Measurements from ENCODE around the gene NELL1.

The NELL1 gene

GRCh38 chr11:21160140-21160539 lies 490.8 kb downstream of the NELL1 start:
- Histone ChIP-seq H3K27ac (ENCODE audit: low read depth, low read length) (no peak overlapping the region), H3K4me1 (ENCODE audit: control insufficient read depth, low read depth, low read length) (no peaks in the 10 kb centered on the region), H2BK5ac (ENCODE audit: low read length) (no peak overlapping the region), H2BK15ac (replicated peaks; ENCODE audit: low read depth) (no peak overlapping the region), H3K23ac (ENCODE audit: low read length) (no peak overlapping the region), H4K5ac (ENCODE audit: low read length) (no peak overlapping the region), H3K56ac (ENCODE audit: low read length) (no peak overlapping the region), H3K4me3 (ENCODE audit: low read length) (no peak overlapping the region), H3K4me2 (ENCODE audit: low read length) (no peak overlapping the region), H3K36me3 (ENCODE audit: control insufficient read depth, insufficient read depth, low read length) (no peaks in the 10 kb centered on the region), H2AK5ac (ENCODE audit: low read length) (no peak overlapping the region), H3K9ac (ENCODE audit: low read length) (no peak overlapping the region), H3K79me2 (ENCODE audit: control insufficient read depth, insufficient read depth, low read length) (no peaks in the 10 kb centered on the region), H3K79me1 (ENCODE audit: low read length) (no peaks in the 10 kb centered on the region), H4K8ac (ENCODE audit: low read depth, low read length) (no peak overlapping the region), H3K4ac (ENCODE audit: low read depth, low read length) (no peak overlapping the region), H2BK120ac (ENCODE audit: low read depth, low read length) (no peak overlapping the region), H3K27me3 (ENCODE audit: insufficient read depth, low read length, poor library complexity) (no peaks in the 10 kb centered on the region), H3K18ac (ENCODE audit: low read length) (no peak overlapping the region)
- DNase-seq, result no peak
- WGBS (ENCODE audit: extremely low coverage, insufficient coverage, low lambda C conversion rate), result no CpG with 5 or more reads among the region's 3 CpGs

DNA sequence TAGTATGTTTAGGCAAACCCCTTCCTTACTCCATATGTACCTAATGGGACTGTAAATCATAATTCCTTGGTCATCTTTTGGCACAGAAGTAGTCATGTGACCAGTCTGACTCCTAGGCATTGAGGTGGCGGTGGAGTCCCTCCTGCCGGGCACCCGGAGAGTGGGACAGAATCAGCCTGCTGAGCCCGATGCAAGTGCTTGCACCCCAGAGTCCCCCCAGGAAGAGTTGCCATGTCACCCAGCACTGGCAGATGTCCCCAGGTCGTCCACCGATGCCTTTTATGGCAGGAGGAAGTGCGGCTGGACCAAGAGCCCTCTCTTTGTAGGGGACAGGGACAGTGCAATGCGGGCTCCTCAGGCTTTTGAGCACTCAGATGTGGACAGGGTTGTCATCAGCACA lies 500.3 kb downstream of the NELL1 start:
- Histone ChIP-seq H2BK5ac (ENCODE audit: low read length) (no peak overlapping the region), H3K27me3 (ENCODE audit: insufficient read depth, low read length, poor library complexity) (no peaks in the 10 kb centered on the region), H2AK5ac (ENCODE audit: low read length) (no peak overlapping the region), H3K18ac (ENCODE audit: low read length) (no peak overlapping the region), H3K79me2 (ENCODE audit: control insufficient read depth, insufficient read depth, low read length) (no peaks in the 10 kb centered on the region), H3K4ac (ENCODE audit: low read depth, low read length) (no peak overlapping the region), H4K5ac (ENCODE audit: low read length) (no peak overlapping the region), H3K27ac (ENCODE audit: low read depth, low read length) (no peak overlapping the region), H3K36me3 (ENCODE audit: control insufficient read depth, insufficient read depth, low read length) (no peaks in the 10 kb centered on the region), H3K23ac (ENCODE audit: low read length) (no peak overlapping the region), H3K79me1 (ENCODE audit: low read length) (no peaks in the 10 kb centered on the region), H3K4me2 (ENCODE audit: low read length) (no peak overlapping the region), H3K4me1 (ENCODE audit: control insufficient read depth, low read depth, low read length) (no peaks in the 10 kb centered on the region), H3K4me3 (ENCODE audit: low read length) (no peak overlapping the region), H2BK15ac (replicated peaks; ENCODE audit: low read depth) (no peak overlapping the region), H4K8ac (ENCODE audit: low read depth, low read length) (no peak overlapping the region), H2BK120ac (ENCODE audit: low read depth, low read length) (no peak overlapping the region), H3K9ac (ENCODE audit: low read length) (no peak overlapping the region), H3K56ac (ENCODE audit: low read length) (no peak overlapping the region)
- WGBS (ENCODE audit: extremely low coverage, insufficient coverage, low lambda C conversion rate), result no CpG with 5 or more reads among the region's 8 CpGs
- no peak for DNase-seq

DNA sequence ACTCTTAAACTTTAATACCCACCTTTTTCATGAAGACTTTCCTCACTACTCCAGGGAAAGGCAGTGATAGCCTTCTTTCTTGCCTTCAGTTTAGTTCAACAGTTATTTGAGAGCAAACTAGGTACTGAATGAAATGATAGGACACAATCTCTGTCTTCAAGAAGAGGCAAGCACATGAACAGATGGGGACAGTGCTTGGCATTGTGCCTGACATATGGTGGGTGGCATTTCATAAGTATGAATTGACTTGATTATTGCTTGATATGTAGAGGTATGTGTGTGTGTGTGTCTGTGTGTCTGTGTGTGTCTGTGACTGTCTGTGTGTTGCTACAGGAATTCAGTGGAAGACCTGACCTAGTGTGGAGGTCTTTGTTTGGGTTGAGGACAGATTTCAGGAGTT lies 504.1 kb downstream of the NELL1 start:
- Histone ChIP-seq H4K5ac (ENCODE audit: low read length) (no peak overlapping the region), H3K4me1 (ENCODE audit: control insufficient read depth, low read depth, low read length) (no peaks in the 10 kb centered on the region), H3K27ac (ENCODE audit: low read depth, low read length) (no peak overlapping the region), H3K4me3 (ENCODE audit: low read length) (no peak overlapping the region), H3K9ac (ENCODE audit: low read length) (no peak overlapping the region), H4K8ac (ENCODE audit: low read depth, low read length) (no peak overlapping the region), H3K23ac (ENCODE audit: low read length) (no peak overlapping the region), H3K79me1 (ENCODE audit: low read length) (no peaks in the 10 kb centered on the region), H3K4me2 (ENCODE audit: low read length) (no peak overlapping the region), H3K18ac (ENCODE audit: low read length) (no peak overlapping the region), H3K56ac (ENCODE audit: low read length) (no peak overlapping the region), H3K4ac (ENCODE audit: low read depth, low read length) (no peak overlapping the region), H2BK5ac (ENCODE audit: low read length) (no peak overlapping the region), H2BK15ac (replicated peaks; ENCODE audit: low read depth) (no peak overlapping the region), H3K27me3 (ENCODE audit: insufficient read depth, low read length, poor library complexity) (no peaks in the 10 kb centered on the region), H3K79me2 (ENCODE audit: control insufficient read depth, insufficient read depth, low read length) (no peaks in the 10 kb centered on the region), H3K36me3 (ENCODE audit: control insufficient read depth, insufficient read depth, low read length) (no peaks in the 10 kb centered on the region), H2AK5ac (ENCODE audit: low read length) (no peak overlapping the region), H2BK120ac (ENCODE audit: low read depth, low read length) (no peak overlapping the region)
- no peak for DNase-seq

- no peak overlapping the region for H3K4me2 ChIP-seq (ENCODE audit: low read length)
- H3K9ac ChIP-seq (ENCODE audit: low read length), result no peak overlapping the region
- no peaks in the 10 kb centered on the region for H3K79me2 ChIP-seq (ENCODE audit: control insufficient read depth, insufficient read depth, low read length)
- no peaks in the 10 kb centered on the region for H3K36me3 ChIP-seq (ENCODE audit: control insufficient read depth, insufficient read depth, low read length)
- no peak overlapping the region for H2AK5ac ChIP-seq (ENCODE audit: low read length)
- no peak overlapping the region for H4K5ac ChIP-seq (ENCODE audit: low read length)
- H4K8ac ChIP-seq (ENCODE audit: low read depth, low read length), result no peak overlapping the region
- H3K23ac ChIP-seq (ENCODE audit: low read length), result no peak overlapping the region
- no peak overlapping the region for H2BK120ac ChIP-seq (ENCODE audit: low read depth, low read length)
- no peaks in the 10 kb centered on the region for H3K4me1 ChIP-seq (ENCODE audit: control insufficient read depth, low read depth, low read length)
- no peak overlapping the region for H2BK5ac ChIP-seq (ENCODE audit: low read length)
- H3K4ac ChIP-seq (ENCODE audit: low read depth, low read length), result no peak overlapping the region
- H3K18ac ChIP-seq (ENCODE audit: low read length), result no peak overlapping the region
- H3K27me3 ChIP-seq (ENCODE audit: insufficient read depth, low read length, poor library complexity), result no peaks in the 10 kb centered on the region
- WGBS (ENCODE audit: extremely low coverage, insufficient coverage, low lambda C conversion rate), result no CpG with 5 or more reads among the region's 2 CpGs
- no peak for DNase-seq
- no peaks in the 10 kb centered on the region for H3K79me1 ChIP-seq (ENCODE audit: low read length)
- H3K56ac ChIP-seq (ENCODE audit: low read length), result no peak overlapping the region
- no peak overlapping the region for H3K27ac ChIP-seq (ENCODE audit: low read depth, low read length)
- no peak overlapping the region for H3K4me3 ChIP-seq (ENCODE audit: low read length)
- H2BK15ac ChIP-seq (replicated peaks; ENCODE audit: low read depth), result no peak overlapping the region
Measured at GRCh38 chr11:21174781-21175180, 505.4 kb downstream of the NELL1 start.

DNA sequence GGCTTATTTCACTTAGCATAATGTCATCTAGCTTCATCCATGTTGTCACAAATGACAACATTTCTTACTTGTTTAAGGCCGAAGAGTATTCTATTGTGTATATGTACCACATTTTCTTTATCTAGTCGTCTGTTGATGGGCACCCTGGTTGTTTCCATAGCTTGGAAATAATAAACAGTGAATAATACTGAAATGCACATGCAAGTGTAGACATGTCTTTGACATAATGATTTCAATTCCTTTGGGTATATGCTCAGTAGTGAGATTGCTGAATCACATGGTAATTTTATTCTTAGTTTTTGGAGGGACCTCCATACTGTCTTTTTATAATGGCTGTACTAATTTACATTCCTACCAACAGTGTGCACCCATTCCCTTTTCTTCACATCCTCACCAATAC lies 508.0 kb downstream of the NELL1 start:
- no peak overlapping the region for H3K9ac ChIP-seq (ENCODE audit: low read length)
- H3K23ac ChIP-seq (ENCODE audit: low read length), result no peak overlapping the region
- no peak overlapping the region for H2AK5ac ChIP-seq (ENCODE audit: low read length)
- H4K5ac ChIP-seq (ENCODE audit: low read length), result no peak overlapping the region
- no peak overlapping the region for H2BK5ac ChIP-seq (ENCODE audit: low read length)
- H3K79me2 ChIP-seq (ENCODE audit: control insufficient read depth, insufficient read depth, low read length), result no peaks in the 10 kb centered on the region
- DNase-seq, result no peak
- no peak overlapping the region for H4K8ac ChIP-seq (ENCODE audit: low read depth, low read length)
- H3K4me1 ChIP-seq (ENCODE audit: control insufficient read depth, low read depth, low read length), result no peaks in the 10 kb centered on the region
- H3K4ac ChIP-seq (ENCODE audit: low read depth, low read length), result no peak overlapping the region
- H3K27ac ChIP-seq (ENCODE audit: low read depth, low read length), result no peak overlapping the region
- no CpG with 5 or more reads among the region's 2 CpGs for WGBS (ENCODE audit: extremely low coverage, insufficient coverage, low lambda C conversion rate)
- H2BK120ac ChIP-seq (ENCODE audit: low read depth, low read length), result no peak overlapping the region
- H2BK15ac ChIP-seq (replicated peaks; ENCODE audit: low read depth), result no peak overlapping the region
- H3K4me3 ChIP-seq (ENCODE audit: low read length), result no peak overlapping the region
- H3K18ac ChIP-seq (ENCODE audit: low read length), result no peak overlapping the region
- H3K36me3 ChIP-seq (ENCODE audit: control insufficient read depth, insufficient read depth, low read length), result no peaks in the 10 kb centered on the region
- no peak overlapping the region for H3K56ac ChIP-seq (ENCODE audit: low read length)
- no peaks in the 10 kb centered on the region for H3K27me3 ChIP-seq (ENCODE audit: insufficient read depth, low read length, poor library complexity)
- H3K4me2 ChIP-seq (ENCODE audit: low read length), result no peak overlapping the region
- no peaks in the 10 kb centered on the region for H3K79me1 ChIP-seq (ENCODE audit: low read length)

DNA sequence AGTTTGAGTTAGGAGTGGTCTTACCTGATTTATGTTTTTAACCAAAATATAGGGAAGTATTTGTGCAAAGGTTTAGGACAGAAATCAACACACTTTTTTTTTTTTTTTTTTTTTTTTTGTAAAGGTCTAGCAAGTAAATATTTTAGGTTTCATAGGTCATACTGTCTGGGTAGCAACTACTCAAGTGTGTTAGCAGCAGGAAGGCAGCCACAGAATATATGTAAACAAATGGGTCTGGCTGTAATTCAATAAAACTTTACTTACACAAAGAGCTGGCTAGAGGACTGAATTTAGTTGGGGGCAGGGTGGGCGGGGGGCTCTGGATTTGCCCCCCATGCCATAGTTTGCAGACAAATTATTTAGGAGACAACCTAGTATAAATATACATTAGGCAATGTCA lies 510.4 kb downstream of the NELL1 start:
- Histone ChIP-seq H3K36me3 (ENCODE audit: control insufficient read depth, insufficient read depth, low read length) (no peaks in the 10 kb centered on the region), H2BK120ac (ENCODE audit: low read depth, low read length) (no peak overlapping the region), H2AK5ac (ENCODE audit: low read length) (no peak overlapping the region), H3K27me3 (ENCODE audit: insufficient read depth, low read length, poor library complexity) (no peaks in the 10 kb centered on the region), H3K4me1 (ENCODE audit: control insufficient read depth, low read depth, low read length) (no peaks in the 10 kb centered on the region), H3K27ac (ENCODE audit: low read depth, low read length) (no peak overlapping the region), H3K9ac (ENCODE audit: low read length) (no peak overlapping the region), H3K56ac (ENCODE audit: low read length) (no peak overlapping the region), H3K79me1 (ENCODE audit: low read length) (no peaks in the 10 kb centered on the region), H2BK15ac (replicated peaks; ENCODE audit: low read depth) (no peak overlapping the region), H3K79me2 (ENCODE audit: control insufficient read depth, insufficient read depth, low read length) (no peaks in the 10 kb centered on the region), H4K8ac (ENCODE audit: low read depth, low read length) (no peak overlapping the region), H4K5ac (ENCODE audit: low read length) (no peak overlapping the region), H3K23ac (ENCODE audit: low read length) (no peak overlapping the region), H3K18ac (ENCODE audit: low read length) (no peak overlapping the region), H3K4ac (ENCODE audit: low read depth, low read length) (no peak overlapping the region), H2BK5ac (ENCODE audit: low read length) (no peak overlapping the region), H3K4me2 (ENCODE audit: low read length) (no peak overlapping the region), H3K4me3 (ENCODE audit: low read length) (no peak overlapping the region)
- no peak for DNase-seq
- no CpG with 5 or more reads among the region's 1 CpG for WGBS (ENCODE audit: extremely low coverage, insufficient coverage, low lambda C conversion rate)
